IMR-90 (cell line): Measurements from ENCODE around the gene CDKAL1. TPM values are rescaled to one million over a fixed set of nuclear protein-coding genes. Genes with fewer than 3 reads are reported as not detected.

Experiments used
- ATAC-seq: fragments of 200-7000 bp; cut with Tn5 transposase; 2 replicates; pipeline ENCODE4 v1.9.1; 2020; ENCODE audit warnings: low read depth, mild to moderate bottlenecking, moderate library complexity
- BruUV-seq: library from RNA; stranded (reverse); fragments of 400-500 nt; replicated peaks from 2 replicates; lab custom pipeline; 2021; lab: Mats Ljungman, UMichigan
- CTCF ChIA-PET: fragments of 300-600 bp; formaldehyde crosslinking; extraction: SDS; loops from one replicate; lab custom pipeline; 2021; ENCODE audit warnings: antibody characterized with exemption; lab: Yijun Ruan, JAX
- POLR2A ChIA-PET: fragments of 300-600 bp; sonication (Branson Sonifier 250); formaldehyde crosslinking; loops from one replicate; lab custom pipeline; 2022; ENCODE audit warnings: antibody characterized with exemption; ENCODE audit not compliant: unreplicated experiment; lab: Charles Lee
- DNase-seq: peaks from one replicate; pipeline ENCODE4 v3.0.0; 2013
- H2AFZ ChIP-seq: replicated peaks from 2 replicates; pipeline ENCODE3; 2013; ENCODE audit warnings: low read length, mild to moderate bottlenecking; ENCODE audit not compliant: poor library complexity
- H2AK5ac ChIP-seq: 2 replicates; pipeline ENCODE4 v1.6.1; 2013; ENCODE audit warnings: low read depth, low read length, inconsistent platforms
- H2AK9ac ChIP-seq: replicated peaks from 2 replicates; pipeline ENCODE3; 2013; ENCODE audit warnings: mild to moderate bottlenecking, low read depth, low read length, moderate library complexity; ENCODE audit not compliant: poor library complexity
- H2BK120ac ChIP-seq: 2 replicates; pipeline ENCODE4 v1.6.1; 2013; ENCODE audit warnings: low read depth, low read length, inconsistent platforms
- H2BK15ac ChIP-seq: 3 replicates; pipeline ENCODE4 v1.6.1; 2013; ENCODE audit warnings: low read depth, low read length, inconsistent platforms
- H2BK20ac ChIP-seq: 2 replicates; pipeline ENCODE4 v1.6.1; 2013; ENCODE audit warnings: low read depth, mild to moderate bottlenecking, inconsistent platforms, low read length, moderate library complexity
- H2BK5ac ChIP-seq: 2 replicates; pipeline ENCODE4 v1.6.1; 2013; ENCODE audit warnings: mild to moderate bottlenecking, low read depth, low read length, inconsistent platforms; ENCODE audit not compliant: poor library complexity, severe bottlenecking
- H3K14ac ChIP-seq: replicated peaks from 2 replicates; pipeline ENCODE4 v1.6.1; 2013; ENCODE audit warnings: low read depth, low read length, inconsistent platforms
- H3K18ac ChIP-seq: 2 replicates; pipeline ENCODE4 v1.6.1; 2013; ENCODE audit warnings: low read depth, low read length, control low read depth
- H3K23ac ChIP-seq: 2 replicates; pipeline ENCODE4 v1.6.1; 2013; ENCODE audit warnings: low read depth, low read length, inconsistent platforms
- H3K27ac ChIP-seq: 2 replicates; pipeline ENCODE4 v1.5.1; 2013; ENCODE audit warnings: mild to moderate bottlenecking, control low read depth, low read length; ENCODE audit not compliant: insufficient read depth
- H3K27me3 ChIP-seq: 2 replicates; pipeline ENCODE4 v1.6.1; 2013; ENCODE audit warnings: low read length; ENCODE audit not compliant: control insufficient read depth, insufficient read depth
- H3K36me3 ChIP-seq: 2 replicates; pipeline ENCODE4 v1.6.1; 2013; ENCODE audit warnings: low read length, mixed read lengths; ENCODE audit not compliant: control insufficient read depth, insufficient read depth
- H3K4ac ChIP-seq: 2 replicates; pipeline ENCODE4 v1.6.1; 2013; ENCODE audit warnings: low read depth, low read length, inconsistent platforms
- H3K4me1 ChIP-seq: 2 replicates; pipeline ENCODE4 v1.6.1; 2013; ENCODE audit warnings: low read length, mixed read lengths; ENCODE audit not compliant: control insufficient read depth, insufficient read depth
- H3K4me2 ChIP-seq: 2 replicates; pipeline ENCODE4 v1.6.1; 2013; ENCODE audit warnings: low read depth, mild to moderate bottlenecking, control low read depth, low read length, moderate library complexity
- H3K4me3 ChIP-seq: 2 replicates; pipeline ENCODE4 v1.5.1; 2013; ENCODE audit warnings: low read depth, mild to moderate bottlenecking, control low read depth, low read length, moderate library complexity; ENCODE audit not compliant: insufficient read depth
- H3K56ac ChIP-seq: 2 replicates; pipeline ENCODE4 v1.6.1; 2013; ENCODE audit warnings: low read length, inconsistent platforms; ENCODE audit not compliant: insufficient read depth; ENCODE audit errors: extremely low read depth
- H3K79me1 ChIP-seq, 2 experiments: 2 replicates each; pipeline ENCODE4 v1.6.1; 2013; ENCODE audit warnings: low read length in 2 of 2, inconsistent platforms in 1 of 2, low read depth in 1 of 2
- H3K9ac ChIP-seq: 2 replicates; pipeline ENCODE4 v1.6.1; 2013; ENCODE audit warnings: low read depth, low read length, control low read depth
- H3K9me1 ChIP-seq: 2 replicates; pipeline ENCODE4 v1.6.1; 2013; ENCODE audit warnings: low read length, inconsistent platforms; ENCODE audit not compliant: insufficient read depth
- H3K9me3 ChIP-seq: 2 replicates; pipeline ENCODE4 v1.6.1; 2013; ENCODE audit warnings: low read length; ENCODE audit not compliant: control insufficient read depth, insufficient read depth
- H4K20me1 ChIP-seq: 2 replicates; pipeline ENCODE4 v1.6.1; 2013; ENCODE audit warnings: low read length, inconsistent platforms; ENCODE audit not compliant: insufficient read depth
- H4K5ac ChIP-seq: 2 replicates; pipeline ENCODE4 v1.6.1; 2013; ENCODE audit warnings: mild to moderate bottlenecking, low read depth, low read length, control low read depth
- H4K8ac ChIP-seq, 2 experiments: 2 replicates each; pipeline ENCODE4 v1.6.1; 2013; ENCODE audit warnings: low read depth in 2 of 2, low read length in 2 of 2, control low read depth in 1 of 2, inconsistent platforms in 1 of 2
- H4K91ac ChIP-seq: 2 replicates; pipeline ENCODE4 v1.6.1; 2013; ENCODE audit warnings: low read depth, low read length, inconsistent platforms; ENCODE audit not compliant: insufficient read depth
- RAD21 ChIP-seq: IDR thresholded peaks from 2 replicates; pipeline ENCODE4 v1.6.1; 2012; ENCODE audit warnings: low read length, improper control_type of control experiment
- WGBS, 2 experiments: methylation state at CpG; one replicate each; pipeline versions ENCODE4 v1.1.5 to v1.1.7; 2013; ENCODE audit warnings: missing lambda C conversion rate in 2 of 2; ENCODE audit not compliant: insufficient read length in 1 of 2; ENCODE audit errors: extremely low coverage in 2 of 2; 5-methylcytosine and 5-hydroxymethylcytosine counted together
- dilution Hi-C: fragments of 300-500 bp; cut with HindIII; formaldehyde crosslinking; loops from one replicate; pipeline ENCODE4 v1.14.3; 2018; ENCODE audit warnings: low sequenced_read_pairs; ENCODE audit not compliant: unreplicated experiment
- in situ Hi-C: fragments of 300-500 bp; cut with MboI; formaldehyde crosslinking; loops from 3 replicates; pipeline ENCODE4 v1.14.3; 2019; ENCODE audit warnings: low sequenced_read_pairs, inconsistent platforms, mixed read lengths
- intact Hi-C: fragments of 100-400 bp; cut with micrococcal nuclease; formaldehyde crosslinking; loops from 2 replicates; pipeline ENCODE4 v1.10.0; 2022
- polyA plus RNA-seq, 3 experiments: library from polyadenylated mRNA; depleted of rRNA; stranded (reverse); fragments of >200 nt; gene quantifications; 2 replicates each; pipeline ENCODE4 v1.2.3, GENCODE V29; 2012; ENCODE audit warnings: low replicate concordance in 1 of 3
- total RNA-seq: library from RNA; depleted of rRNA; stranded (reverse); fragments of >200 nt; gene quantifications from 2 replicates; pipeline ENCODE4 v1.2.3, GENCODE V29; 2012
- TF ChIP-seq, protein P1 (sequence below): fragments of 150-350 bp; IDR thresholded peaks from 2 replicates; pipeline ENCODE4 v1.6.1; 2016; ENCODE audit warnings: low read depth, mild to moderate bottlenecking, low read length, moderate library complexity, borderline replicate concordance

The CDKAL1 gene
- total and polyA plus RNA-seq, 2 of the 4 experiments (the other 2 are of a cell fraction) = 3.7 to 13.1 TPM

GRCh38 chr6:20876036-20876435, 341.8 kb downstream of the CDKAL1 start:
- H3K4me3 ChIP-seq = no peak overlapping the region
- WGBS, 2 experiments = 56% methylated on average over 2 of the region's 2 CpGs; no CpG with 5 or more reads in 1 of the 2 experiments
- H3K27ac ChIP-seq = peak overlapping the region; percentile 44; the same call in 1 of the 2 replicates
- H3K4ac ChIP-seq = peak overlapping the region; percentile 71
- H3K4me2 ChIP-seq = peak overlapping the region; percentile 65
- no peaks in the 10 kb centered on the region for H3K36me3 ChIP-seq
- no peaks in the 10 kb centered on the region; the same call in 1 of the 2 replicates for H4K20me1 ChIP-seq
- H4K5ac ChIP-seq = peak overlapping the region; percentile 57
- H2AK9ac ChIP-seq = no peak overlapping the region
- H3K9me3 ChIP-seq = no peaks in the 10 kb centered on the region
- H3K18ac ChIP-seq = peak overlapping the region; percentile 78
- H4K91ac ChIP-seq = peak overlapping the region; percentile 5; the same call in 1 of the 2 replicates
- no peak overlapping the region for H3K9ac ChIP-seq
- dilution Hi-C loops = no loop called here
- H4K8ac ChIP-seq = peak overlapping the region in 1 of 2 experiments; percentile 81; a peak in 2 of 4 replicates
- DNase-seq (peak; percentile 77), ATAC-seq (peak; percentile 40)
- in situ Hi-C loops = no loop called here
- no TSS peak for BruUV-seq
- no peaks in the 10 kb centered on the region for H3K79me1 ChIP-seq
- POLR2A ChIA-PET = interaction anchor here (0.6 to 0.7 kb wide), 2 partner anchors 69 to 572 kb away, joined by 3 read pairs; no protein-coding TSS in a partner anchor
- peak overlapping the region; percentile 39 for H2BK5ac ChIP-seq
- peak overlapping the region; percentile 88 for H2BK20ac ChIP-seq
- H3K27me3 ChIP-seq = no peaks in the 10 kb centered on the region
- H3K4me1 ChIP-seq = peaks cover 7% of the 10 kb centered on the region
- TF ChIP-seq, protein P1, sequence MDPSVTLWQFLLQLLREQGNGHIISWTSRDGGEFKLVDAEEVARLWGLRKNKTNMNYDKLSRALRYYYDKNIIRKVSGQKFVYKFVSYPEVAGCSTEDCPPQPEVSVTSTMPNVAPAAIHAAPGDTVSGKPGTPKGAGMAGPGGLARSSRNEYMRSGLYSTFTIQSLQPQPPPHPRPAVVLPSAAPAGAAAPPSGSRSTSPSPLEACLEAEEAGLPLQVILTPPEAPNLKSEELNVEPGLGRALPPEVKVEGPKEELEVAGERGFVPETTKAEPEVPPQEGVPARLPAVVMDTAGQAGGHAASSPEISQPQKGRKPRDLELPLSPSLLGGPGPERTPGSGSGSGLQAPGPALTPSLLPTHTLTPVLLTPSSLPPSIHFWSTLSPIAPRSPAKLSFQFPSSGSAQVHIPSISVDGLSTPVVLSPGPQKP = no peak
- peak; percentile 4; the same call in 1 of the 2 replicates for TF ChIP-seq RAD21
- CTCF ChIA-PET = interaction anchor here (1.0 to 1.8 kb wide), 3 partner anchors 65 to 1272 kb away, joined by 3 to 11 read pairs (median 3); no protein-coding TSS in a partner anchor
- no peak overlapping the region for H3K56ac ChIP-seq
- peak overlapping the region; percentile 61; the same call in 2 of the 3 replicates for H2BK15ac ChIP-seq
- peak overlapping the region; percentile 6; the same call in 1 of the 2 replicates for H2AK5ac ChIP-seq
- 0 out of 2 replicates have a peak overlapping the region, but pooled peaks have one; percentile 16 for H3K14ac ChIP-seq
- H3K23ac ChIP-seq = peak overlapping the region; percentile 65; the same call in 1 of the 2 replicates
- H2BK120ac ChIP-seq = peak overlapping the region; percentile 71
- intact Hi-C loops = loop anchor here (5.0 to 10.0 kb wide), 3 partner anchors 131 to 889 kb away; no protein-coding TSS in a partner anchor
- H2AFZ ChIP-seq = no peak overlapping the region
- H3K9me1 ChIP-seq = no peaks in the 10 kb centered on the region
